Measurements from ENCODE around the gene CHN2. TPM values are rescaled to one million over a fixed set of nuclear protein-coding genes. Genes with fewer than 3 reads are reported as not detected.

The CHN2 gene
- total RNA-seq, 4 donors from 2014 or later: 7.6 to 25.9 (median 17.8) TPM

GRCh38 chr7:29247224-29247962, 52.8 kb downstream of the CHN2 start:
- ATAC-seq (ENCODE audit: low FRiP score) (no peak), DNase-seq (ENCODE audit: low spot score) (no peak)
- TF ChIP-seq, protein P1, sequence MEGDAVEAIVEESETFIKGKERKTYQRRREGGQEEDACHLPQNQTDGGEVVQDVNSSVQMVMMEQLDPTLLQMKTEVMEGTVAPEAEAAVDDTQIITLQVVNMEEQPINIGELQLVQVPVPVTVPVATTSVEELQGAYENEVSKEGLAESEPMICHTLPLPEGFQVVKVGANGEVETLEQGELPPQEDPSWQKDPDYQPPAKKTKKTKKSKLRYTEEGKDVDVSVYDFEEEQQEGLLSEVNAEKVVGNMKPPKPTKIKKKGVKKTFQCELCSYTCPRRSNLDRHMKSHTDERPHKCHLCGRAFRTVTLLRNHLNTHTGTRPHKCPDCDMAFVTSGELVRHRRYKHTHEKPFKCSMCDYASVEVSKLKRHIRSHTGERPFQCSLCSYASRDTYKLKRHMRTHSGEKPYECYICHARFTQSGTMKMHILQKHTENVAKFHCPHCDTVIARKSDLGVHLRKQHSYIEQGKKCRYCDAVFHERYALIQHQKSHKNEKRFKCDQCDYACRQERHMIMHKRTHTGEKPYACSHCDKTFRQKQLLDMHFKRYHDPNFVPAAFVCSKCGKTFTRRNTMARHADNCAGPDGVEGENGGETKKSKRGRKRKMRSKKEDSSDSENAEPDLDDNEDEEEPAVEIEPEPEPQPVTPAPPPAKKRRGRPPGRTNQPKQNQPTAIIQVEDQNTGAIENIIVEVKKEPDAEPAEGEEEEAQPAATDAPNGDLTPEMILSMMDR (IDR thresholded peaks at IDR 0.05): no peak

DNA sequence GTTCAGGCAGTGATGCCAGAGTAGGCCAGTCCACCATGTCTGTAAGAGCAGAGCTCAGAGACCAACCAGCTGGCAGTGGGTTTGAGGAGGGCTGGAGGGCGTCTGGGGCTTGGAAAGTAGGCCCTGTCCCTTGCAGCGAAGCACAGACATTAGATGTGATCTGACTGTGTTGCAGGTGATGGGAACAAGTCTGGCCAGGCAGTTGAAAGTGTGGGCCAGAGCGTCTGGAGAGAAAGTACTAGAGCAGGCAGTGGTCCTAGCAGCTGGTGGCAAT, 53.3 kb downstream of the CHN2 start:
- TF ChIP-seq, protein P1 (IDR thresholded peaks at IDR 0.05): no peak
- ATAC-seq (ENCODE audit: low FRiP score) (no peak), DNase-seq (ENCODE audit: low spot score) (no peak)

DNA sequence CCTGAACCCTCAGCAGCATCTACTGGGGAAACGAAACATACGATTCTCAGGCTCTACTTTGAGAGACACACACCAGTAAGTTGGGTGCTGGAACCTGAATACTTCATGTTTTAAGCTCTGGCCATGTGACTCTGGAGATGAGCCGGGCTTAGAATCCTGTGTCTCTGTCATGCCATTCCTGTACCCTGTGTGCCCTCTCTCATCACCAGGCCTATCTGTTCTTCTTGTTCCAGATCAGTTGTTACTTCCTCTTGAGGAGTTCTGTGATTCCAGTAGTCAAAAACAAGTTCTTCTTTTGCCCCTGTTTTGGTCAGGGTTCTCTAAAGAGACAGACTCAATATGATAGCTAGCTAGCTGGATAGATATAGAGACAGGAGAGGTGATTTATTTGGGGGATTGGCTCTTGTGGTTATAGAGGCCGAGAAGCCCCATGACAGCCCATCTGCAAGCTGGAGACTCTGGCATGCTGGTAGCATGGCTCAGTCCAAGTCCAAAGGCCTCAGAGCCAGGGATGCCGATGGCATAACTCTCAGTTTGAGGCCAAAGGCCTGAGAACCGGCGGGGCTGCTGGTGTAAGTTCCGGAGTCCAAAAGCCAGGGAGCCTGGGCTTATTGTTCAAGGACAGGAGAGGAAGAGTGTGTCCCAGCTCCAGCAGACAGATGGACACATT, 54.3 kb downstream of the CHN2 start:
- DNase-seq (ENCODE audit: low spot score): no peak
- TF ChIP-seq, protein P1 (IDR thresholded peaks at IDR 0.05): no peak
- ATAC-seq (ENCODE audit: low FRiP score): no peak

GRCh38 chr7:29249383-29249750, 54.8 kb downstream of the CHN2 start:
- TF ChIP-seq, protein P1 (IDR thresholded peaks at IDR 0.05): no peak
- no peak for ATAC-seq (ENCODE audit: low FRiP score)
- DNase-seq (ENCODE audit: low spot score): no peak

- ATAC-seq (ENCODE audit: low FRiP score) (no peak), DNase-seq (ENCODE audit: low spot score) (no peak)
- TF ChIP-seq, protein P1 (IDR thresholded peaks at IDR 0.05): no peak
Measured at GRCh38 chr7:29249860-29250259, 55.3 kb downstream of the CHN2 start.

DNA sequence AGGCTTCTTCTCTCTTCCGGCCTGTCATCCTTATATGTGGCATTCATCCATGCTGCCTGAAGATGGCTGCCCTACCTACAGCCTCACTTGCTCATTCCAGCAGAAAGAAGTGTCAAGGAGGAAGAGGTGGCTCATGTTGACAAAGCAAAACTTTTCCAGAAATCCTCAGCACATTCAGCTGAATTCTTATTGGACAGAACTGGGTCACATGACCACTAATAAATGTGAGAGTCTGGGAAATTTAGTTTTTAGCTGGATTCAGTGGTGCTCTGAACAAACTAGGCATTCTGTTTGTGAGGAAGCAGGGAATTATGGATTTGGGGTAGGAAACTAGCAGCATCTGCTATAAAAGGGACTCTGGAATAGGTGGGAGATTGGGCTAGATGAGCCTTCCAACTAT, 58.6 kb downstream of the CHN2 start:
- no peak for DNase-seq (ENCODE audit: low spot score)
- TF ChIP-seq, protein P1 (IDR thresholded peaks at IDR 0.05): no peak
- ATAC-seq (ENCODE audit: low FRiP score): no peak

GRCh38 chr7:29254591-29254990, 60.0 kb downstream of the CHN2 start:
- no peak for ATAC-seq (ENCODE audit: low FRiP score)
- TF ChIP-seq, protein P1 (IDR thresholded peaks at IDR 0.05): no peak
- no peak for DNase-seq (ENCODE audit: low spot score)

All from omental fat pad (tissue), 4 donors.